Raji (cell line): ENCODE results near the gene MPHOSPH10.
A peak's percentile ranks its signal among the peaks of the same experiment; 100 is the strongest.

Source experiments
- POLR2A ChIP-seq: IDR thresholded peaks from 2 replicates; pipeline ENCODE4 v1.6.1; 2011; ENCODE audit warnings: low read depth, low read length, control low read depth; ENCODE audit not compliant: insufficient read depth

Gene MPHOSPH10

GRCh38 chr2:71130152-71130904, at the start of gene MPHOSPH10, which contains the start of gene MCEE:
MPHOSPH10 (plus strand) TSS chr2:71130634; CDS start chr2:71130666, 32 bp downstream.
MCEE (minus strand) TSS chr2:71130229; CDS start chr2:71130219, 10 bp downstream.
- TF ChIP-seq POLR2A = peak; percentile 85

GRCh38 chr2:71082402-71083252, 47.8 kb upstream of the MPHOSPH10 start:
- TF ChIP-seq POLR2A = no peak

- TF ChIP-seq POLR2A = no peak
These were observed 30.1 kb upstream of the MPHOSPH10 start for GRCh38 chr2:71100195-71100964.

GRCh38 chr2:71101656-71102055, 28.8 kb upstream of the MPHOSPH10 start:
- TF ChIP-seq POLR2A = no peak

GRCh38 chr2:71102981-71103681, 27.3 kb upstream of the MPHOSPH10 start:
- no peak for TF ChIP-seq POLR2A

- TF ChIP-seq POLR2A = no peak
These were observed 26.6 kb upstream of the MPHOSPH10 start for GRCh38 chr2:71103809-71104208.

GRCh38 chr2:71108091-71108490, 22.3 kb upstream of the MPHOSPH10 start:
- TF ChIP-seq POLR2A = no peak

- TF ChIP-seq POLR2A = no peak
These were observed 16.6 kb upstream of the MPHOSPH10 start for GRCh38 chr2:71113843-71114242.

GRCh38 chr2:71117063-71117462, 13.4 kb upstream of the MPHOSPH10 start:
- no peak for TF ChIP-seq POLR2A

GRCh38 chr2:71120195-71120594, 10.2 kb upstream of the MPHOSPH10 start:
- no peak for TF ChIP-seq POLR2A

- no peak for TF ChIP-seq POLR2A
These were observed 9.0 kb upstream of the MPHOSPH10 start for GRCh38 chr2:71121479-71121878.

GRCh38 chr2:71122387-71123298, 7.8 kb upstream of the MPHOSPH10 start:
- TF ChIP-seq POLR2A = no peak

GRCh38 chr2:71125506-71126294, 4.7 kb upstream of the MPHOSPH10 start:
- no peak for TF ChIP-seq POLR2A

- no peak for TF ChIP-seq POLR2A
These were observed 3.5 kb upstream of the MPHOSPH10 start for GRCh38 chr2:71126957-71127356.
